HG02623 (cell line): ENCODE results near the gene NFKB2.

ENCODE experiments used
- ATAC-seq: cut with Tn5 transposase; IDR thresholded peaks from one replicate; pipeline ENCODE4 v1.9.1; 2021; ENCODE audit warnings: moderate library complexity; ENCODE audit not compliant: unreplicated experiment

NFKB2 gene

GRCh38 chr10:102408131-102408727 is 12.7 kb downstream of the NFKB2 start:
- no peak for ATAC-seq

- ATAC-seq = no peak
These were observed 13.5 kb downstream of the NFKB2 start for GRCh38 chr10:102408728-102409603.

DNA sequence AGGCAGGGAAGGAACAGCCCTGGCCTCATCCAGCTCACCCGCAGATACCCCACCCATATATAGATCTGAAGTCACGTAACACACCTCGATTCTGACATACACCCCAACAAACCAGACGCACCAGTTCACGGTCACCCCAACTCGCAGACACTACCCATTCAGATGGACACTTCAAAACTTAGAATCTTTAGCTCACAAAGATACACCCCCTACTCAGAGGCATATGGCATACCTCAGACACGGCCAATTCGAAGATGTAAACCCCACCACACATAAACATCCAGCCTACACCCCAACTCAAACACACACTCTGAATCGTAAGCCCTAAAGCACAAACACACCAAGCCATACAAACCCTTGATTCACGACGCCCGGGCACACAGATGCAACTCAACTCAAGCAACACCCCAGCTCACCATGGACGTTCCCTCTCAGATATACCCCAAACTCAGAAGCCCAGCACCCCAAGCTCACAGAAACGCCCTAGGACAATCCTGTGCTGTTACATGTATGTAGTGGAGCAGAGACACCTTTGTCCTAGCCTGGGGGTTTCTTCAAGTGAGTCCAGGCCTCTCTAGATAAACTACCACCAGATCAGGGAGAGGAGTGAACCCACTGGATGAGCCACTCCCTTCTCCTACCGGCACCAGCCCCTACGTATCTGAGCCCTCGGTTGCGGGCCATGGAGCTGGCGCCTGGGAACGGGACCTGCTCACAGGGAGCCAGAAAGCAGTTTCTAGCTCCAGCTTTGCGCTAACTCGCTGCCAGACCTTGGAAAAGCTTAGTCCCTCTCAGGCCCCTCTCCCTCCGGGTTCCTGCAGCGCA is 14.3 kb downstream of the NFKB2 start:
- no peak for ATAC-seq

DNA sequence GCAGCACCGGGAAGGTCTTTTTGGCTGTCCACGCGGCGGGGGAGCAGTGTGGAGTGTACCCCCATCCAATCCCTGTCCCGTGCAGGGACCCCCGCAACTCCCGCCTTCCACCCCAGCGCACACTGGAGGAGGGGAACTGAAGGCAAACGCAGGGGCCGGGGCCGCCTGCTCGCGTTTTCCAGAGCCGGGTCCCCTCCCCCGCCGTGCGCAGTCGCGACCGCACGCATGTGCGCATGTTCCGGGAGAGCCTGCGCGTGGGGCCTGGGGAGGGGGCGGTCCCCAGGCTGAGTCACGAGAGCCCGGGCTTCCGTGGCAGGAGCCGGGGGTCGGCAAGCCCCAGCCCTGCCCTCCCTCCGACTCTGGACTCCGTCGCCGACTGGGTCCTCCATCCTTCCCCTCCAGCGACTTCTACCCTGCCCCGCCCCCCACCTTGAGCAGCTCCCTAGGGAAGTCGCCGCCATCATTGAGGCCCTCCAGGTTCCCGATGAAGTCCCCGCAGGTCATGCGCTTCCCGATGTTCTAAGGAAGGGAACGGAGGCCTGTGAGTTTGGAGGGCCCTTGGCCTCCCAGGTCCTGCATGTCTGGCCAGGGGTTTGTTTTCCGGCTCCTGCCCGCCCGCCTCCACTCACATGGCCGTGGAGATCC is 15.0 kb downstream of the NFKB2 start:
- ATAC-seq = no peak

DNA sequence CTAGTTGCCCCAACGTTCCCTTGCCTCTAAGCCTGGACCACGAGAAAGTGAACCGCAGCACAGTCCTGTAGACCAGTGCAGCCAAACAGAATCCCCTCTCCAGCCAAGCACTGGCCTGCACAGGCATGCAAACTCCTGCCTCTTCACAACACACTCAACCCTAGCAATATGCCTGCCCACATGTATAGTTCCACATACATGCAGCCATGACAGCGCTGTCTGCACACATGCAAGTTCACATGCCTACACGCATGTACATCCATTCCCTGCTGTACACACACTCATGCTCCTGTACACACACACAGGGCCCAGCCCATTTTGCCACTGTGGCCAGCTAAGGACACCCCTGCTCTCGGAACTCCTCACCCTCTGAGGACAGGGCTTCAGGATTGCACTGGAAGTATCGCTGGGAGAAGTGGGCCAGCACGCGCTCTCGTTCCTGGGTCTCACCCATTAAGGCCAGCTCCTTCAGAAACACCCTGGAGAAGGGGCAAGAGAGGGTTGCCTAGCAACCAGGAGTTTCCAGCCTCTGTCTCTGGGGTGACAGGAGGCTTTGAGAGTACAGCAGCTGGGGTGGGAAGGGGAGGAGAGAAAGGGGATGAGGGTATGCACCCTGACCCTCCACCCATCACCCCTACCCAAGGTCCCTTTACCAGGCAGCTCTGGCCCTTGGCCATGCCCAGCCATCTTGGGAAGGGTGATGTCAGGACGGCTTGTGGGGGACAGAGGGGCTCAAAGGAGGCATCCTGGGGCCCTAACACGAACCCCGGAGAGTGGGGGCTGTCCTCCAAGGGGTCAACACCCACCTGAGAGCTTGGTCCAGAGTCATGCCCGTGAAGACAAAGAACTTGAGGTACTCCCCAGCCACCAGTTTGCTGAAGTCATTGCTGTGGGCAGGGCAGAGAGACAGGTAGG is 16.1 kb downstream of the NFKB2 start:
- no peak for ATAC-seq

DNA sequence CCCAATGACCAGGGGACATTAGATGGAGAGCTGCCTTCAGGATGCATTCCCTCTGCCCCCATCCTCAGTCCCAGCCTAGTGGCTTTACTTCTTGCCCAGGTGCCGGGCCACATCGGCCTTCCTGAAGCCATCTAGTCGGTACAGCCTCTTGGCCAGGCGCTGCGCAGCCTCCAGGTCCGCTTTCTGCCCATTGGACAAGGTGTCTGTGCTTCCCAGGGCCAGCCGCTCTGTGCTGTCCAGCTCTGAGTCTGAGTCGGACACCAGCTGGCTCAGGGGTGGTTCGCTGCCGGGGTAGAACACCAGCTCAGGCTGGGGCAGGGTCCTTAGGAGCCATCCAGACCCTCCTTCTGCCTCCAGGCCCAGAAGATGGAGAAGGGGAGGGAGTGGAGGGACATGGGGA is 16.8 kb downstream of the NFKB2 start:
- ATAC-seq = no peak

DNA sequence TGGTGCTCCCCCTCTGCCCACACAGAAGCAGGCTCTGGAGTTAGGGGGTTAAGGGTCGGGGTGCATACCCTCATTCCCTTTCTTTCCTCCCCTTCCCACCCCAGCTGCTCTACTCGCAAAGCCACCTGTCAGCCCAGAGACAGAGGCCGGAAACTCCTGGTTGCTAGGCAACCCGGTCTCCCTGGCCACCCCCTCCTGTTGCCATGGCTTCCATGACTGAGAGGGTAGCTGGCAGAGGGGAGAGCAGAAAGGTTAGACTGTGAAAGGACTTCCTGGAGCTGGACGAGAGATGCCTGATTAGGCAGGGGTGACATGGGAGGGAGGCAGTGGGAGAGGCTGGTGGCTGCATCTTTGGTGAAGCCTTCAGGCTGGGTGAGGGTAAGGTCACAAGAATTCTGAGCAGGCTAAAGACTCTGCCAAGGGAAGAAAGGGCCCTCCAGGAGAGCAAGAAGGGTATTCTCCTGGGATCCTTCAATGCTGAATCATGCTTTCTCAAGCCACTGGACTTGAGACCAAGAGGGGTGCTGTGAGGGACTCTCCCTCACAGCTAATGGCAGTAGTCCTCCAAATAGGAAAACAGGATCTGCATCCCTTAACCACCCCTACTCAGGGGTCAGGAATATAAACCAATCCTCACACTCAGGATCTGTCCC is 17.7 kb downstream of the NFKB2 start:
- ATAC-seq = no peak

DNA sequence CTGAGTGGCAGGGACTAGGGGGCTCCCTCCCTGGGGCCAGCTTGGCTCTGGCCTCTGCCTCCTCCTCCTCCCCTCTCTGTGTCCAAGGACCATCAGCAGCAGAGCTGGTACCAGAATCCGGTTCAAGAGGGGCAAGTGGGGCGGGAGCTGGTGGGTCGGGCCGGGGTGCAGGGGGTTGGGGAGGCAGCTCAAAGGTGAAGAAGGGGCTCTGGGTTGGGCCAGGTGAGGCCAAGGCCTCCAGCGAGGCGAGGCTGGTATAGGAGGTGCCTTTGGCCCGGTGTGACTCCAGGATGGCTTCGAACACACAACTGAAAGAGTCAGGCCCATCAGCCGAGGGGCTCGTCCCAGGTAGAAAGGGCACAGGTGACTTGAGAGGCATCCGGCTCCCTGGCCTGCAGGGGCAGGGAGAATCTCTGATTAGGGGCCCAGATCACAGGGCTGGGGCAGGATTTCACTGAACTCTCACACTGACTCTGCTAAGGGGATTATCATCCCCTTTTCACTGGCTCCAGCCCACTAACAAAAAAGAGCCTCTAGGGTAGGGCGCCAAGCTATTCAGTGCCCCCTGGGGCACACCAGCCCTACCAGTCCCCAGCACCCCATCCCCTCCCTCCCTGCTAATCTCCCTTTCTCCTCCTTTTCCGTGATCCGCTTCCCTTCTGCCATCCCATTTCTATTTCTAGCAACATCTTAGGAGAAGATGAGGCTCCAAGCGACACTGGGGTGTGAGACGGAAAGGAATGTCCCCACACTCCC is 18.5 kb downstream of the NFKB2 start:
- ATAC-seq = no peak

DNA sequence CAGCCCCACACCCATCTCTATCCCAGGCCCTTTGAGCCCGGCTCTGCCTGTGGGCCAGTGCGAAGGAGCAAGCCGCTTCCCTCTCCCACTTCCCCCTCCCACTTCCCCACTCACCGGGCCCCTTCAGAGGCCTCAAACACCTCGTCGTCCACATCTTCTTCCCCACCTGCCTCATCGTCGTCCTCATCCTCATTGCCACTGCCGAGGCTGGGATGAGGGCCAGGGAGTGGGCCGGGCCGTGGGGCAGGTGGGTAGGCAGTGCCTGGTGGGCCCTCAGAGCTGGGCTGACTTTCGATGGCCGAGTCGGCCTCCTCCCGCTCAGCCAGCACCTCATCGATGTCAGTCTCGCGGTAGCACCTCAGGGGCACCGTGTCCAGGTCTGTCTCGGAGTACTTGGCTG is 19.2 kb downstream of the NFKB2 start:
- no peak for ATAC-seq

GRCh38 chr10:102416283-102416682 is 20.8 kb downstream of the NFKB2 start:
- no peak for ATAC-seq

- ATAC-seq = no peak
These were observed 21.2 kb downstream of the NFKB2 start for GRCh38 chr10:102416695-102417094.

GRCh38 chr10:102418622-102419268 is 23.2 kb downstream of the NFKB2 start, which contains the start of gene PSD:
Gene PSD (minus strand): TSS chr10:102418785. CDS start chr10:102417038, 1,747 bp downstream.
- no peak for ATAC-seq

- no peak for ATAC-seq
These were observed 24.0 kb downstream of the NFKB2 start for GRCh38 chr10:102419269-102420180.

DNA sequence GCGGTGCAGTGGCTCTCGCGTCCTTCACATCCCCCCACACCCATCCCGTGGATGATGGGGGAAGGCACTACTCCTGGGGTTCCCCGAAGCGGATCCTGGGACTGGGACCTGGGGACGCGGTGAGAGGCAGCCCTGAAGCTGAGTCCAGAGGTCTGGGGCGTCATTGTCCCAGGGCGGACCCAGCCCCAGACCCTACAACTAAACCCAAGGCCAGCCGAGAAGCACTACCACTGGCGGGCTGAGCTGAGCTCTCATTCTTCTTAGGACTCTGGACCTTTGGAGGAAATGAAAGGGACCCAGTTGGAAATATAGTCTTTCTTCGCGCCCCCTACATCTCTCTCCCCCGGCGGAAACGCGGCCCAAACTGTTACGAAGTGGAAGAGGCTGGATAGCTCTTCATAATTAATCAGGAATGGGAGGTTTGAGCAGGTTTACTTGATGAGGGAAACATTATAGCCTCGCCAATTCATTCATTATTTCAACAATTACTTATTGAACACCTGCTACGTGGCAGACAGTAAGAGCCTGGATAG is 24.7 kb downstream of the NFKB2 start:
- ATAC-seq = no peak

- peak; percentile 68 for ATAC-seq
These were observed 25.4 kb downstream of the NFKB2 start, which contains the start of gene FBXL15 for GRCh38 chr10:102420714-102421506. Gene FBXL15 (plus strand): TSS chr10:102420836. CDS start chr10:102421130, 294 bp downstream.

DNA sequence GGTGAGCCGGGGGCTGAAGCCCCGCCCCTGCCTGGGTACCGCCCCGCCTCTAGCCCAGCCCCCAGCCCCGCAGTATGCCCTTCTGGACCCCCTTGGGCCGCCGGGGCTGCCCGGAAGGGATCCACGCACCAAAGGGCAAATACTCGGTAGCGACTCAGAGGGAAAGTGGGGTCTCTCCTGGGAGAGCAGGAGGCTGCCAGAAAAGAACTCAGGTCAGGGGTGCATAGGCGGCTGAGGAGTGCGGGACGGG is 25.9 kb downstream of the NFKB2 start:
- ATAC-seq = no peak
